ENCODE measurements around the gene SGMS1.
"Not testable (repeated sequence)": the region's sequence is repeated elsewhere in the genome, so short reads cannot be mapped to it uniquely, and the experiment has no call there.

SGMS1 gene

DNA sequence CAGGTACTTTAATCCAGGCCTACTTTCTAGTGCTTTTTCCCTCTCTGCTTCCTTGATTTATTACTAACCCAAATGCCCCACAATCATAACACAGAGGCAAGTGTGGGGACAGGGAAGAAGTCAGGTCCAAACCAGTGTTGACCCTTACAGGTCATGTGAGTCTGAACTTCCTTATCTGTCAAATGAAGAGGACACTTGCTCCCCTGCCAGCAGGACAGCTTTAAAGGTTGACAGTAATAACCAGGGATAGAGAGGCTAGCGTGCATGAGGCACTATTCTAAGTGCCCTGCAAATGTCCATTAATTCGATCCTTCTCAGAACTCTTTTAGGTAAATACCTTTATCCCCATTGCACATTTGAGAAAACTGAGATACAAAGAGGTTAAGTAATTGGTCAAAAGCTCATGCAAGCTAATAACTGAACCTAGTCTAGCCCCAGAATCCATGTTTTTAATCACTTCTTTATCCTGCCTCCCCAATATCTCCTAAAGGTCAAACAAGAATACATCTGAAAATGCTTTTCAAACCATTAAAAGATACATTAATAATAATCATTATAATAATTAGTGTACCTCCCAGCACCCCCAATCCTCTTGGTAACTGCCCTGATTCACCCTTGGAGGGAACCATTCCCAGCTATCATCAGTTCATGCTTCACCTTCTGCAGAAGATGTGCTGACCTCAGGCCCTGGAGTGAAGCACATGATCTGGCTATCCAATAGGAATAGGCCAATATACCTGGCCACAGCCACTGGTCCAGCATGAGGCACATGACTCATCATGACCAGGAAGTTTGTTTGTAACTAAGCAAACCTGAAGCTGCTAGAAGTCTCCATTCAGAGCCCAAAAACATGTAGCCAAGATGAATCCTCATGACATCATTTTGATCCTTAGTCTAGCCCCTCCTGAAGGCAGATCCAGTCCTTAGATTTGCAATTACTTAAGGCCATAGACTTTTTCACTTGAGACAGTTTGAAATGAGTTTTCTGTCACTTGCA lies 40.7 kb downstream of the SGMS1 start:
- DNase-seq (ENCODE audit: low read depth in 2 of 2), result no peak

DNA sequence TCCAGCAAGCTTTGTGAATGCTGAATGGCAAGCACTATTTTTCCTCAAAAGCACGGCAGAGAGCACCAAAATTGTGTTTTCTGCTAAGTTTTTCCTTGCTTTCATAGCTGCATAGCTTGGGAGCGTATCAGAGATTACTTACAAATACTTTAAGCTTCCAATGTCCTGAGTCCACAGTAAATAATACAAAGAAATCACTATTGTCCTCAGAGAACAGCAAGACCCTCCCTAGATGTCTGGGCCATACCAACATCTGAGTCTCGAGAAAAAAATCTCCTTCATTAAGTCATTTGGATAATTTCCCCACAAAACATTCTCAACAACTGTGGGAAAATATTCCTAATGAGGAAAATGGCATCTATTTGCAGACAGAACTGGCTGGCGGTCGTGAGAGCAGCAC lies 41.7 kb downstream of the SGMS1 start:
- DNase-seq (ENCODE audit: low read depth in 2 of 2), result no peak

- DNase-seq (ENCODE audit: low read depth in 2 of 2), result no peak
Measured at GRCh38 chr10:50580262-50580891, 43.4 kb downstream of the SGMS1 start.

- no peak for DNase-seq (ENCODE audit: low read depth in 2 of 2)
Measured at GRCh38 chr10:50579491-50580261, 44.1 kb downstream of the SGMS1 start.

DNA sequence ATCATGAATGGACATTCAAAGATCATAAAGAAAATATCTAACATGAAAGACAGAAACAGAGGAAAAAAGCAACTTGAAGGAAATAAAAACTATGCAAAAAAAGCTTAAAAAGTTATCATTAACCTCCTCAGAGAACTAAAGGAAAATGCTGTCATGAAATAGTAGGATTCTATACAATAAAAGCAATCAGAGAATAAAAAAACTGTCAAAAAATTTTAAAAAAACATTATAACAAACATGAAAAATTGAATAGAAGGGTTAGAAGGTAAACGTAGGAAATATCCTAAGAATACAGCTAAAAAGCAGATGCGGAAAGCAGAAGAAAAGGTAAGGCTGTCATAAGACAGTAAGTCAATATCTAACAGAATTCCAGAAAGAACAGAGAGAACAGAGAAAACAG lies 44.8 kb downstream of the SGMS1 start:
- DNase-seq (ENCODE audit: low read depth in 2 of 2), result no peak

- no peak for DNase-seq (ENCODE audit: low read depth in 2 of 2)
Measured at GRCh38 chr10:50577681-50578350, 45.9 kb downstream of the SGMS1 start.

DNA sequence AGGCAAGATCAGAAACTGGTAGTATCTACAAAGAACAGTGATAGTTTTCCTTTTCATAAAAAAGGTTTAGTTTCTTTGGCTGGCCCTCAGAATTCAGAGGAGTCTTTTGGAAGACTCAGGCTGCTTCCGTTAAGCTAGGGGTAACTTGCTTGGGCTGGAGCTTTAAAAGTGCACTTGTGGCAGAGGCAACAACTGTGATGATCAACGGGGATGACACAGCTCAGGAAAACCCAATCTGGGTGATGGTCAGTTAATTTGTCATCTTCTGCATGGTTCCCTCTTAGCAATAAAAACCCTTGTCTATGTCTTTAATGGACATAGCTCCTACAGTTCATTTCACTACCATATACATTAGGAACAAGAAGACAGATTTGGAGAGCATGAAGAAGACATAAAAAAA lies 46.7 kb downstream of the SGMS1 start:
- DNase-seq (ENCODE audit: low read depth in 2 of 2), result no peak

- DNase-seq (ENCODE audit: low read depth in 2 of 2), result no peak
Measured at GRCh38 chr10:50576245-50576815, 47.4 kb downstream of the SGMS1 start.

- DNase-seq (ENCODE audit: low read depth in 2 of 2), result no peak
Measured at GRCh38 chr10:50575477-50576244, 48.1 kb downstream of the SGMS1 start.

DNA sequence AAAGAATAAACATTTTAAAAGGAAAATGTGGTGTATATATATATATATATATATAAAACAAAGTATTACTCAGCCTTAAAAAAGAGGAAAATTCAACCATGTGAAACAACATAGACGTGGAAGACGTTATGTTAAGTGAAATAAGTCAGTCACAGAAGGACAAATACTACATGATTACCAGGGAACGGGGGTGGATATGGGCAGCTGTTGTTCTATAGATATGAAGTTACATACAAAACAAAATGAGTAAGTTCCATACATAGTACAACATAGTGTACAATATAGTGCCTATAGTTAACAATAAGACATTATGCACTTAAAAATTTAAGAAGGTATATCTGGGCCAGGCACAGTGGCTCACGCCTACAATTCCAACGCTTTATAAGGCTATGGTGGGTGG lies 48.8 kb downstream of the SGMS1 start:
- no peak for DNase-seq (ENCODE audit: low read depth in 2 of 2)

DNA sequence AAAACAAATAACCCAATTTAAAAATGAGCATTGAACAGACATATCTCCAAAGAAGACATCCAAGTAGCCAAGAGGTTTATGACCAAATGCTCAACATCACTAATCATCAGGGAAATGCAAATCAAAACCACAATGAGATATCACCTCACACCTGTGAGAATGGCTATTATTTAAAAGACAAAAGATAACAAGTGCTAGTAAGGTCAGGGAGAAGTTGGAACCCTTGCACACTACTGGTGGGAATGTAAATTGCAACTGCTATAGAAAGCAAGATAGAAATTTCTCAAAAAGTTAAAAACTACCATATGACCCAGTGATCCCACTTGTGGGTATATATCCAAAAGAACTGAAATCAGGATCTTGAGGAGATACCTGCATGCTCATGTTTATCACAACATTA lies 49.5 kb downstream of the SGMS1 start:
- no peak for DNase-seq (ENCODE audit: low read depth in 2 of 2)

- DNase-seq (ENCODE audit: low read depth in 2 of 2), result no peak
Measured at GRCh38 chr10:50572017-50572491, 51.7 kb downstream of the SGMS1 start.

- DNase-seq (ENCODE audit: low read depth in 2 of 2), result not testable (repeated sequence)
Measured at GRCh38 chr10:50568750-50569149, 55.0 kb downstream of the SGMS1 start.

DNA sequence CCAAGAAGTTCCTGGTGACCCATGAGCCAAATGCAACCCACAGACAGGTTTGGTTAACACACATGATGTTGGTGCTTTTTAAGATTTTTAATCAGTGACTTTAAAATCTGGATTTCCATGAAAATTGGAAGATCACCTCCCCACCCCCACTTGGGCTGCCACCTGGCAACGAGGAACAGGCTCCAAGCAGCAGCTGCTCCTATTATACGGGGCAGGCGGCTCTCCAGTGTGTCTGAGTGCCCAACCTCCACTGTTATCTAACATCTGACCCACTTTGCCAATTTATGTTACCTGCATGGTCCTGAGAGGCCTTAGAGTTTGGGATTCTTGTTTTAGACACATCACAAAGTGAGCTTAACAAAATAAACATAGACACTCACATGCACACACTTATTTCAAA lies 56.4 kb downstream of the SGMS1 start:
- DNase-seq (ENCODE audit: low read depth in 2 of 2), result no peak

DNA sequence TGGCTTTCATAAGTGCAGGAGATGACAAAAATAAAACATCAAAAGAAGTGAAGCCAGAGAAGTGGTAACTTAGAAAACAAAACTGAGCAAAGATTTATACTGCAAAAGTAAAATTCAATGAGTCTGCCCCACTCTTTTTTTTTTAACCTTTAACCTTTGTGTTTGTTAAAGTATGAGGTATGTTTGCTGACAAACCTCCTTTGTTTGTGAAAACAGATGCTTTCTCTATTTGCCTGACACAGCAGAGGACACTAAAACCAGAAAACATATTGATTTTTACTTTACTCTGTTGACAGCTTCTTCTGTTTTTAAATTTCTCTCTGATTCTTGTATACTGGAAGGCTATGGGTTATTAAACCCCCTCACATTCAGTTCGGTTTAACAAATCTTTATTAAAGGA lies 57.6 kb downstream of the SGMS1 start:
- no peak for DNase-seq (ENCODE audit: low read depth in 2 of 2)

DNA sequence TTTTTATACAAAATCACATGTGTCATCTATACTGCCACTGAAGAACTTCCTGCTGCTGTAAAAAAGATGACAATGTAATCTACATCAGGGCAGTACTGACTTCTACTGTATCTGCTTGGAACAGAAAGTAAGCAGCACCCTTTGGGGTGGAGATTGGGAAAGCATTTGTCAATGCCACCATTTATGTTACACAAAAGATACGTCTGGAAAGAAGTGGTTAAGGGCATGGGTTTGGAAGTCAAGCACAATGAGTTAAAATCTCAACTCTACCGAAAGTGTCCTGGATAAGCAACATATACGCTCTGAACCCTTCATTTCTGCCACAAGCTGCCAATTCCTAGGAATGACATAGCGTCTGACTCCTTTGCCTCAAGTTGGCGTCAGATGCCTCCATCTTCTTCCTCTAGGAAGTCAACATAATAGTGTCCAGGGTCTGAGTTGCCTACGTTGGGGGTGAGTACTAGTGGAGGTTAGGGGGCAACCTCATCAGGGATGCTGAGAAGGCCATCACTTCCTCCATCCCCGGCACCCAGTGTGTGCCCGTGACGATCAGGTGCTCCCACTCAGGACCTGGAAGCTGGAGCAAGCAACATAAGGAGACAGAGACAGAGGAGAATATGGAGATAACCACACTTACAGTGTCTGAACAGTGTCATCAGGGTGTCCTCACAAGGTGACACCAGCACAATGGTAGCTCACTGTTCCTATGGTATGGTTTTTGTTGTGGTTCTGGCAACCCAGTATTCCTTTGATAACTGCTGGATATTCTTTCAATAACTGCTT lies 58.3 kb downstream of the SGMS1 start:
- DNase-seq (ENCODE audit: low read depth in 2 of 2), result no peak

DNA sequence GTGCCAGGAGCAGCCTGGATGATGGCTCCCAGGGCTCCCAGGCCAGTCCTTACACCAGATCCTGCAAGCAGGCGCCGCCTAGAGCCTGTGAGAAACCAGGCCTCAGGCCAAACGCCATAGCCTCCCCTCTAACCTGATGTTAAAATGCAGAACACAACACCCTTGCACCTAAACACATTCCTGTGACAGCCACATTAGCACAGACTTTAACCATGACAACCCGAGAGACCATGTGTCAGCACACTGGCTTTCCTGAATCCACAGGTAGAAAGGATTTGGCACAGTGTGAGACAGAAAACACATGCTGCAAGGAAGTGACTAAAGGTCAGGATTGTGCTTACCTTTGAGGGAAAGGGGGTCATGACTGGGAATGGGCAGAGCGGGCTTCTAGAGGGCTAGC lies 59.9 kb downstream of the SGMS1 start:
- DNase-seq (ENCODE audit: low read depth in 2 of 2), result no peak

GRCh38 chr10:50561816-50562215 lies 61.9 kb downstream of the SGMS1 start:
- DNase-seq (ENCODE audit: low read depth in 2 of 2), result no peak

- DNase-seq (ENCODE audit: low read depth in 2 of 2), result peak; percentile 89
Measured at GRCh38 chr10:50561266-50561665, 62.5 kb downstream of the SGMS1 start.

DNA sequence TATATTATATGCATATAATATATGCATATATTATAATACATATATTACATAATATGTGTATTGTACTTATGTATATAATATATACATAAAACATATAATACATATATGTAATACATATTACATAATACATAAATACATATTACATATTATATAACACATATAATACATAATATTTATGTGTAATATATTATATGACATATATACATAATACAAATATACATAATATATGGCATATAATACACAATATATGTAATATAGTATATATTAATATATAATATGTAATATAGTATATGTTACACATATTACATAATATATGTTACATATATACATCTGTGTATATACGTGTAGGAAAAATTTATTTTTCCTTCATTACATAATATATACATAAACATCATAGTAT lies 63.4 kb downstream of the SGMS1 start:
- DNase-seq (ENCODE audit: low read depth in 2 of 2), result no peak
